GM19395 (cell line): ENCODE results near the gene FPR3.
"Not testable (repeated sequence)": the region's sequence is repeated elsewhere in the genome, so short reads cannot be mapped to it uniquely, and the experiment has no call there.

Experiments used
- ATAC-seq: cut with Tn5 transposase; IDR thresholded peaks from one replicate; pipeline ENCODE4 v1.9.1; 2021; ENCODE audit warnings: mild to moderate bottlenecking, moderate library complexity; ENCODE audit not compliant: unreplicated experiment

FPR3 gene

GRCh38 chr19:51806571-51806970, 11.6 kb downstream of the FPR3 start:
- not testable (repeated sequence) for ATAC-seq

GRCh38 chr19:51807111-51807701, 12.2 kb downstream of the FPR3 start:
- no peak for ATAC-seq

DNA sequence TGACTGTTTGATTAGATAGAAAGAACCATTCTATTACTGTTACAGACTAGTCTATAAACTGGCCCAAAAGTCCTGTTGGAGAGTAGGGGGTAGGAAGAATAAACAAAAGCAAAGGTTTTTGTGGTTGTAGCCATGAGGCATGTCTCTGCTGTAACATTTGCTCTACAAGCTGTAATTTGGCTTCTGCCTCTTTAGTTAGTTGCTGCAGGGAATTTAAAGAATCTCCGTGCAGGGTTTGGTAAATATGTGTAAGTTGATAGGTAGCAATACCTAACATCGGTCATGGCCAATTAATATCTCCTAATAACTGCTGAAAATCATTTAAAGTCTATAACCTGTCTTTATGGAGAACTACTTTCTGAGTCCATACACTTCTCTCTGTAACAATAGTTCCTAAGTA, 13.0 kb downstream of the FPR3 start:
- ATAC-seq = no peak

GRCh38 chr19:51808333-51808986, 13.5 kb downstream of the FPR3 start:
- ATAC-seq = no peak

DNA sequence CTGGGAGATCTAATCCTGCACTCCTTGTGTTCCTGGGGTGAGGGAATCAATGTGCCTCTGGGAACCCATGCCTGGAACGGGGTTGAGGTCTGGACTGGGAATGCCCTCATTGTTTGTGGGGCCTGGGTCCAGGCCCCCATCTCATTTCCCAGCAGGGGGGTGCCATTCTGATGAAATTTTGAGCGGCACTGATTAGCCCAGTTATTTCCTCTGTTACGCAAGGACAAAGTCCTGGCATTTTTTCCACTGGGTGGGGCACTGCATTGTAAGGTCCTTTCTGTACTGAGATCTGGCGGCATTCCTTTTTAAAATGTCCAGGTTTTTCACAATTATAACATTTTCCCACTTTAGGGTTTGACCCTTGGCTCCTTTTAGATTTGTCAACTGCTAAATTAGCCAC, 14.8 kb downstream of the FPR3 start:
- ATAC-seq = no peak

DNA sequence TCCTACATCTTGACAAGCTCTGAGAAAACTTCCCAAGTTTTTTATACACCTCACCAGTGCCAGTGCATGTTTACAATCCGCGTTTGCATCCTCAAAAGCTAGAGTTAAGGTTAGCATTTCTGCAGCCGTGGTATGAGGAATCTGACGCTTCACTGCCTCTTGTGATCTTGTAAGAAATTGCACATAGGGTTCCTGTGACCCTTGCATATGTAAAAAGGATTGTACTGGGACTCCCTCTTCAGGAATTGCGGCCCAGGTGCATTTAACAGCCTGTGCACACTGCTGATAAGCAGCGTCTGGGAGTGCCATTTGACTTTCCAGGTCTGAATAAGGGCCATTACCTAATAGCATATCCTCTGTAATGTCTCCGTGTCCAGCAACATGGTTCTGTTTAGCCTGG, 15.3 kb downstream of the FPR3 start:
- ATAC-seq = no peak

- no peak for ATAC-seq
These were observed 16.4 kb downstream of the FPR3 start for GRCh38 chr19:51811344-51811743.

DNA sequence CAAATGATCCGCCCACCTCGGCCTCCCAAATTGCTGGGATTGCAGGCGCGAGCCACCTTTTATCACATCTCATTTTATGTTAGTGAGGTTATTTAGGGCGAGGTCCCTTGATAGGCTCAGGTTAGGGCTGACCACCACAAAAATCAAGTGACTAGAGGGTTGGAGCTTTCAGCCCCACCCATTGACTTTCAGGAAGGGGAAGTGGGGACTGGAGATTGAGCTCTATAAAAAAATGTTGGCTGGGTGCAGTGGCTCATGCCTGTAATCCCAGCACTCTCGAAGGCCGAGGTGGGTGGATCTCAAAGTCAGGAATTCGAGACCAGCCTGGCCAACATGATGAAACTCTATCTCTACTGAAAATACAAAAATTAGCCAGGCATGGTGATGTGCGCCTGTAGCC, 20.1 kb downstream of the FPR3 start:
- ATAC-seq = no peak

- ATAC-seq = no peak
These were observed 21.8 kb downstream of the FPR3 start for GRCh38 chr19:51816711-51817110.

- ATAC-seq = no peak
These were observed 25.1 kb downstream of the FPR3 start for GRCh38 chr19:51820011-51820410.

- ATAC-seq = no peak
These were observed 26.0 kb downstream of the FPR3 start for GRCh38 chr19:51820831-51821446.

GRCh38 chr19:51821456-51821855, 26.5 kb downstream of the FPR3 start:
- ATAC-seq = no peak

DNA sequence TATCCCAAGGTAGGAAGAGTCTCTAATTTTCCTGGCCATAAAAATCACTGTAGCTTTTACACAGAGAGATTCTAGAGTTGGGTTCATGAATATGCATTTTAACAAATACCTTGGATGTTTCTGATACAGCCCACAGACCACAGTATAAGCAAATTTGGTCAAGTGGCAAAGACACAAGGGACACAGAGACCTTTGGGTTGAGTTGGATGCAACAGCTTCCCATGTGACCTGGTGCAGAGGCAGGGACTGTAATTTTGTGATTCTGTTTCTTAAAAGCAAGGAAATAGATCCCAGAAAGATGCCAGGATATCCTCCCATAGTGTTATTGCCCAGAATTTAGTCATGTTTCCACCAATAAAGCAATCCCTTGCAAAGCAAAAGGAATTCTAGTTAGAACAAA, 27.0 kb downstream of the FPR3 start:
- ATAC-seq = no peak

- no peak for ATAC-seq
These were observed 27.4 kb downstream of the FPR3 start for GRCh38 chr19:51822325-51822724.

DNA sequence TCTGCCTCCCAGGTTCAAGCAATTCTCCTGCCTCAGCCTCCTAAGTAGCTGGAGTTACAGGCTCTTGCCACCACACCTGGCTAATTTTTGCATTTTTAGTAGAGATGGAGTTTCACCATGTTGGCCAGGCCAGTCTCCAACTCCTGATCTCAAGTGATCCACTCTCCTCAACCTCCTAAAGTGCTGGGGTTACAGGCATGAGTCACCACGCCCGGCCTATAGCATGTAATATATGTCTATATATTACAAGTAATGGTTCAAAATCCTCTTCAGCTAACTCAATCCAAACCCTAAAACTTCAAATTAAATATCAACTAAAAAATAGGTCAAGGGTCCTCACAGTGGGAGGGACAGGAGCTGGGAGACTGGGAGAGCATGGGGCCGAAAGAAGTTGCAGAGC, 28.0 kb downstream of the FPR3 start:
- ATAC-seq = no peak

DNA sequence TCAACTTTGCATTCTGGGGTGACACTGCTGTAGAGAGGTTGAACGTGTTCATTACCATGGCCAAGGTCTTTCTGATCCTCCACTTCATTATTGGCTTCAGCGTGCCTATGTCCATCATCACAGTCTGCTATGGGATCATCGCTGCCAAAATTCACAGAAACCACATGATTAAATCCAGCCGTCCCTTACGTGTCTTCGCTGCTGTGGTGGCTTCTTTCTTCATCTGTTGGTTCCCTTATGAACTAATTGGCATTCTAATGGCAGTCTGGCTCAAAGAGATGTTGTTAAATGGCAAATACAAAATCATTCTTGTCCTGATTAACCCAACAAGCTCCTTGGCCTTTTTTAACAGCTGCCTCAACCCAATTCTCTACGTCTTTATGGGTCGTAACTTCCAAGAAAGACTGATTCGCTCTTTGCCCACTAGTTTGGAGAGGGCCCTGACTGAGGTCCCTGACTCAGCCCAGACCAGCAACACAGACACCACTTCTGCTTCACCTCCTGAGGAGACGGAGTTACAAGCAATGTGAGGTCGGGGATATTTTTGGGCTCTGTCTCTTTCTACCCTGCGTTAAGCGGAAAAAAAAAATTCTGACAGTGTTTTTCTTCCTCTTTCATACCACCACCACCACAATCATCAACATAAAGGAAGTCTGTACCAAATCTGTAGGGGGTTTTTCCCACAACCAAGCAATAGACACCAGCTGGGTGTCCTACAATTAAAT, 29.5 kb downstream of the FPR3 start:
- no peak for ATAC-seq

DNA sequence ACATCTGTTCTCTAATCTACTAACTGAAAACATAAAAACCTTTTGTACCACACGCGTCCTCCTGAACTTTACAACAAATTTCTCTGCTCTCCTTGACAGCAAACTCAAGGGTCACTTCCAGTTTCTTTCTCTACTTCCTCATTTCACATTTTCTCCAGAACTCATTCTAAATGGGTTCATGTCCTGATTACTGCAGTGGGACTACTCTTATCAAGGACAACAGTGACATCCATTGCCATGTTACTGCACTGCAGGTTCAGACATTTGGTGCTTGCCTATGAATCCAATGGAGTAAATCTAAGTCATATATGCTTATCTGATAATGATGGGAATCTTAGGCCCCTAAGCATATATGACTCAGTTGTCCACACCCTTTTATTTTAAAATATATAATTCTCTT, 35.3 kb downstream of the FPR3 start:
- ATAC-seq = no peak

DNA sequence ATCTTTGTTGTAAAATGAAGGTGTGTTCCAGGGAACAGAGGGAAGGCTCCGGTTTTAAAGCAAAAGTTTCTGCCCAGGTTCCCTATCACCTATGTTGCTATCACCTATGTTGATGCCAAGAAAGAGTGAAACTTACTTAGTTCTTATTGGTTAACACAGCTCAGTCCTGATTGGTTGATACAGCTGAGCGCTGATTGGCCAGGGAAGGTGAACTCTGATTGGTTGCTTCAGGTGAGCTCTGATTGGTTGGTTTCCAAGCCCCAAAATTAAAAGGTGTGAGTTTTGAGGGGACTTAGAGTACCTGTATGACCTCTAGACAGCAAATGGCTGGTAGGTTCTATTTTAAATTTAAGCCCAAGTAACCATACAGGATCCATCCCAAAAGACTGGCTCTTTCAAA, 42.2 kb downstream of the FPR3 start:
- no peak for ATAC-seq

GRCh38 chr19:51861870-51862622, 67.1 kb downstream of the FPR3 start:
- no peak for ATAC-seq

DNA sequence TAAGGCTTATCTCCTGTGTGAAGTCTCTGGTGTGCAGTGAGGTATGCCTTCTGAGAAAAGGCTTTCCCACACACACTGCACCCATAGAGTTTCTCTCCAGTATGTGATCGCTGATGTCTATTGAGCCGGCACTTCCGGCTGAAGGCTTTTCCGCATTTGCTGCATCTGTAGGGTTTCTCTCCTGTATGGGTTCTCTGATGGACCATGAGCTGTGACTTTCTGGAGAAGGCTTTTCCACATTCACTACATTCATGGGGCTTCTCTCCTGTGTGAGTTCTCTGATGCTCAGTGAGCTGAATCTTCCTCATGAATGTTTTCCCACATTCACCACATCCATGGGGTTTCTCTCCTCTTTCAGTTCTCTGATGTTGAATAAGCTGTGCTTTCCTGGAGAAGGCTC, 78.1 kb downstream of the FPR3 start:
- no peak for ATAC-seq
